ENCODE results near the gene KLHDC9.

KLHDC9 gene

GRCh38 chr1:161077426-161077825 lies 20.7 kb upstream of the KLHDC9 start:
- no peak for FAIRE-seq

GRCh38 chr1:161079436-161080110 lies 18.6 kb upstream of the KLHDC9 start:
- no peak for FAIRE-seq

- FAIRE-seq, result no peak
These were observed 17.4 kb upstream of the KLHDC9 start for GRCh38 chr1:161080441-161081405.

- no peak for FAIRE-seq
These were observed 16.6 kb upstream of the KLHDC9 start for GRCh38 chr1:161081519-161081918.

DNA sequence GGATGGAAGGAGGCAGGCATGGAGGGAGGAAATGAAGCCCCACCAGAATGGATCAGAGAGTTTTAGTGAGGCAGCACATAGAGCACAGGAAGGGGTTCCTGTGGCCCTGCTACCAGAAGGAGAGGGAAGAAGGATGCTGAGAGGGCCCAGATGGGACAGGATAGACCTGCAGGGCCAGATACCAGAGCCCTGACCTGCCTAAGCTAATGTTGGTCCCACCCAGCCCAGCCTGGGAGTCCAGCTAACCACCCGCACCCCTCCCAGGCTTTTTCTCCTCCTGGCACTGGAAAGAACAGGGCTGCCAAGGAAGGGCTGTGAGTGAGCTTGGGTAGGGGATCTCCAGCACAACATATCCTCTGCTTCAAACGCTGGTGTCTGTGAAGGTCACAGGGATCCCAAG lies 15.7 kb upstream of the KLHDC9 start:
- FAIRE-seq, result no peak

DNA sequence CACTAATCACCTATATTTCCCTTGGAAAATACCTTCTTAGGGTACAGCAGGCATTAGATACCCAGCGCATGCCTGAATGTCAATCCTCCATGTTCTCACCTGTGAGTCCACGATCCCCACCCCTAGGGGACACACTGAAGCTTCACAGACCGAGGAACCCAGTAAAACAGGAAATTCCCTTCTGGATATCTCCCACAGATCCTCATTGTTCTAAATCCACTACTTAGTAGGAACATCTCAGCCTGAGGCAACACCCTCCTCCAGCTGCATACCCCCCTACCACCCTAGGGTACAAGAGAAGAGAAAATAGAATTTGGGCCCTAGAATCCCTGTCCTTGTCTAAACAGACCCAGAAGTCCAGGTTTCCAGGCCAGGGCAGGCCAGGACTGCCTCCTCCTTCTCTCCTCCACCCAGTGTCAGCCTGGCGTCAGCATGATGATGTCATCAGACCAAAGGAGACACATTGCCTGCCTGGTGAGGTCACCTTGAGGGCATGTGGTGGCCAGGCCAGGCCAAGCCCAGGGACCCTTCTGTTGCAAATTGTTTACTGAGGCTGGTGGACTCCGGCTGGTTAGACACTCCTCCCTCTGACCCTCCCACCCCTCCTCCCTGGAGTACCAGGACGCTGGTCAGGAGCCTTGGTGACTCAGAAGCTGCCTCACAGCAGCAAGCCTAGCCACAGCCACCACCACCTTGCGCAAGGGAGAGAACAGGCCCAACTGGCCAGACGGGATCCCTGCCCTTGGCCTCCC lies 15.0 kb upstream of the KLHDC9 start:
- no peak for FAIRE-seq

DNA sequence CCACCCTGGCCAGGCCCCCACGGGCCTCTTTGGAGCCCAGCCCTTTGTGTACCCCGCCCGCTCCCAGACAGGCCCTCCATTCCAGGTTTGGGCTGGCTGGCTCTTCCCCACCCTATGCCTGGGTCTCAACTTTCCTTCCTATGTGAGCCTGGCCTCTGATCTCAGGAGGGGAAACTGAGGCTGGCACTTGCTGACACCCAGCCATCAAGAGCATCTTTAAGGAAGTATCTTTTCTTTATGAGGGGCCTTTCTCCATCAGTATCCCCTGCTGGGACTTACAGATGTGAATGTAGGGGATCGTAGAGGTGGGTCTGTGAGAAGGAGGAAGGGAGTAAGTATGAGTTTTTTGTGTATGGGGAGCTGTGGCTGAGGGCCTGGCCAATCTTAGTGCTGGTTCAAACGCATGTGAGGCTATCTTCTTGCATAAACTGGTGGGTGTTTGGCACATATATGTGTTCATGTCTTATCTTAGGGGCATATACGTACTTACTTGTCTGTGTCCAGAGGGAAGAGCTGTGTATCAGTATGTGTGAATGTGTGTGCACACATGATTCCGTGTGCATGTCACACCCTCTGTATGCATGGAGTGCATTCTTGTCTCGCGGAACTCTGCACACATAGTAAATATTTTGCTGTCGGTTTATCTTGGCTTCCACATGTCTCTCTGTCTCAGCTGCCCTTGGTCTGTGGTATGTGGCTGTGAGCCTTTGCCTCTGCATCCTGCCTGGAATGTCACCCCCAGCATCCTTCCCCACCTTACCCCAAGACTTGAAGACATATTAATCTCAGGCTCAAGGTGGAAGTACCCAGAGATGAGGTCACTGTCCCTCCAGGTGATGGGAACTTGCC lies 14.2 kb upstream of the KLHDC9 start:
- FAIRE-seq, result no peak

DNA sequence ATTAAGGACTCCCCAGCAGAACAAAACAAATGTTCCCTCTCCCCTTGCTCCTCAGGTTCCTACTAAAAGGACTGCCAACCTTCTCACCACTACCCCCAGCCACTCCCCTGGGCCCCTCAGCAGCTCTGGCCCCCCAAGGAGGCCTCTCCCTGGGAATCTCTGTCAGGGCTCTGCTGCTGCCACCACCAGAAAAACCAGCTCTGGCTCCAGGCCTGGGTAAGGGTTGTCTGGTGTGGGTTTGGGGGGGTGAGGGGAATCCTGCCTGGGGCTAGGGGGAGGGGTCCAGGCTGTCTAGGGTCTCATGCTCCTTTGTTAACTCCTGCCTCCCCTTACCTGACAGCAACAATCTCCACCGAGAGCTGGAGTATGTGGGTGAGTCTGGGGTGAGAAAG lies 13.6 kb upstream of the KLHDC9 start:
- no peak for FAIRE-seq

DNA sequence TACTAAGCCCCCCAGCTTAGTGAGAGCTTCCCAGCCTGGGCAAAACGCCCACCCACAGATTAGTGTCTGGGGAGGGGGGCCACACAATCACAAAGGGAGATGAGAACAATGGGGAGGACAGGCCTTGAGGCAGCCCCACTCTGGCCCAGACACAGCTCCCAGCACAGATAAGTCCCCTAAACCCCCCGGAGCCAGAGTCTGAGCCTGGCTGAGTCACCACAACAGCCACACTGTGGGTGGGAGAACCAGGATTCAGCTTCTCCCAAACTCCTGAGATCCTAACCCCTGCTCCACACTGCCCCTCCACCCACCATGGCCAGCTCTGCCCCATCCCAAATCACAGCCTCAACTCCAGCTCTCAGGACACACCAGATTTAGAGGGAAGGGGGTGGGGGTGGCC lies 13.0 kb upstream of the KLHDC9 start:
- FAIRE-seq, result no peak

- no peak for FAIRE-seq
These were observed 11.7 kb upstream of the KLHDC9 start for GRCh38 chr1:161086457-161086856.

DNA sequence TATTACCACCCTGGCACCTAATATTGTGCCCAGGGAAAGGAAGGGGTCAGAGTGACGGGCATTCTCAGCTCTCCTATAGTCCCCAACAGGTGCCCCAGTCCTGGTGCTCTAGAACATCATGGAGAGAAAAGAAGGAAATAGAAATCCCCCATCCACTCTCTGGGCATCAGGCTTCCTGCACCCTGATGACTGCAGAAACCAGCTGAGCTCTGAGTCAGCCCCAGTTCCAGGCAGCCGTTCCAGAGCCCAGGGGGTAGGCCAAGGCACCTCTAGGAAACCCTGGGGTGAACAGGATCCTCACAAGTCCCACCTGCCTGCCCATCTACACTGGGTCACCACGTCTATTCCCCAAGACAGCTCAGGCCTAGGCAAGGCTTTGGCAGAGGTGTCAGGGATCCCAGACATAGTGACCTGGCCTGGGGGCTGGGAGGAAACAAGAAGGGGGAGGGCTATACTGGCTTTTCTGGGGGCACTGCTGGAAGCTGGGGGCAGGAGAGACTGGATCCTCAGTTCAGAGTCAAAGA lies 9.5 kb upstream of the KLHDC9 start:
- no peak for FAIRE-seq

- FAIRE-seq, result no peak
These were observed 8.8 kb upstream of the KLHDC9 start, which contains the start of gene NECTIN4 for GRCh38 chr1:161089251-161089924. NECTIN4 (minus strand) TSS chr1:161089558; CDS start chr1:161089296, 262 bp downstream.

DNA sequence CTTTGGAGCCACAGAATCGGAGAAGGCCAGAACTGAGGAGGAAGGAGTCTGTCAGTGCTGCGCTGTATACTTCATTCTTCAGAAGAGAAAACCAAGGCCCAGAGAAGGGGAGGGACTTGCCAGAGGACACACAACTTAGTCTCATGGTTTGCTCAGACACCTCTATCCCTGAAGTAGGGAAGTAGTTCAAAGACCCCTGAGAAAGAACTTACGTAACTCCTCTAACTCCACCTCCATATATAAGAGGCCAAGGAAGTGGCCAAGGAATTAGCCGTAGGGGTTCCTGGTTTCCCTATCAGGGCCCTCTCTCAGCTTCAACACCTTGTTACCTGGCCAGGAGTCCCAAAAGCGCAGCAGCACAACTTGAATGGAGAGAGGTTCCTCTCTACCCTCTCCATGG lies 8.2 kb upstream of the KLHDC9 start:
- FAIRE-seq, result no peak

DNA sequence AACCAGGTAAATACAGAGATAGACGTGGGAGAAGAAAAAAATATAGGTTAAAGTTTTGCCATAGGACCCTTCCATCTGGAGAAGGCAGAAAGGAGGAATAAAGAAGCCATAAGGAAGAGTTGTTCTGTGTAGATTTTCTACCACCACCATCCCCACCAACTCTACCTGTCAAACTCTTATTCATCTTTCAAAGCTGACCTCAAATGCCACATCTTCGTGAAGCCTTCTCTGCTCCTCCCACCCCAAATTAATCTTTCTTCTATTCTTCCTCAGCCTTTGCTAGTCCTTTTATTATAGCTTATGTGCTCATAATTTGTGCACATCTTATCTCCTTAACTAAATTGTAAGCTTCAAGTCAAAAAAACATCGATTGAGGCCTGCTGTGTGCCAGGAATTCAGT lies 7.5 kb upstream of the KLHDC9 start:
- no peak for FAIRE-seq

- FAIRE-seq, result no peak
These were observed 7.1 kb upstream of the KLHDC9 start for GRCh38 chr1:161091093-161091492.

DNA sequence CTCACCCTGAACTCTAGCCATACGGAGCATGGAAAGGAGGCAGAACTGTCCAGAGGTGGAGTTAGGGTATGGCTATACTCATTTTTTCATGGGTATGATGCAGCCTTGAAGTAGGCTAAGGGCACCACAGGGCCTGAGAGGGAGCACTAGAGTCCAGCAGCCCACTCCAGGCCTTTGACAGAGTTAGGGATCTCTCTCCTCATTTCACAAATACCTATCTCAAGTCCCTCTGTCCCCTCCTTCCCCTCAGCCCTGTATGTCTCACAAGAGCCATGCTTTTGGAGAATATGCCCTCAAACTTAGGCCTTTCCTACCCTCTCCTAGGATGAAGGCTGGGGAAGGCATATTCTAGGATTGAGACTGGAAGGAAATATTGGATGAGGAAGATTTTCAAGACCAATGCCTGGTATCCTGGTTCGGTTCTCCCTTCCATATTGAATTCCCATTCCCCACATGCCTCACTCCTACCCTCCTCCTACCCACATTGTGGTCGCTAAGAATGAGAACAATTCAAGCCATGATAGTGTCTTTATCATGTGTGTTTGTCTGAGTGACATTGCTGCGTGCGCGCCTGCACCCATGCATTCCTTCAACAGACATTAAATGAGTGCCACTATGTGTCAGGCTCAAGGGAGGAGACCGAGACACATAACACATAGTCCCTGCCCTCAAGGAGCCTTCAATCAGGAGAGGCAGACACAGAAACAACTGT lies 6.2 kb upstream of the KLHDC9 start:
- no peak for FAIRE-seq

DNA sequence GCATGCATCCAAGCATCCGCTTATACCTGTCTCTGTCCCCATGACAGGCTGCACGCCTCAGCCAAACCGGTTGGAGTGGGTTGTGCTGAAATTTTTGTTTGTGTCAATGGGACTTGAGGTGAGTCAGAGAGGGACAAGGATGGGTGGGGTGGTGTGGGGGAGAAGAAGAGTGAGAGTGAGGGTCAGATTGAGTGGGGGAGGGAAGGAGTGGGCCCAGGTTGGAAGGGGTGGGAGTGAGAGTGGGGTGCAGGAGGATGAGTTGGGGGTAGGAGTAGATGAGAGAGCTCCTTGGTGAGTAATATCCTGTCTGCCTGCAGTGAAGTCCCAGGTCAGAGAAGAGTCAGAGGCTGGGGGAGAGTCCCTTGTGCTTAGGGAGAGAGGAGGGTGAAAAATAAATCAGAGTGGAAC lies 5.5 kb upstream of the KLHDC9 start:
- FAIRE-seq, result no peak

- no peak for FAIRE-seq
These were observed 3.7 kb upstream of the KLHDC9 start for GRCh38 chr1:161094481-161094880.

DNA sequence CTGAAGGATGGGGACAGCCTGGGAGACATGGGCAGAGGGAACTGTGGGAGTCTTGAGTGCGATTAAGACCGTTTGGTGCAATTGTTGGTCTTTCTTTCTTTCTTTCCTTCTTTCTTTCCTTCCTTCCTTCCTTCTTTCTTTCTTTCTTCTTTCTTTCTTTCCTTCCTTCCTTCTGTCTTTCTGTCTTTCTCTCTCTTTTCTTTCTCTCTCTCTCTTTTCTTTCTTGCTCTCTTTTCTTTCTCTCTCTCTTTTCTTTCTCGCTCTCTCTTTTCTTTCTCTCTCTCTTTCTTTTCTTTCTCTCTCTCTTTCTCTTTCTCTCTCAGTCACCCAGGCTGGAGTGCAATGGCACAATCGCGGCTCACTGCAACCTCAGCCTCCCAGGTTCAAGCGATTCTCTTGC lies 2.9 kb upstream of the KLHDC9 start:
- no peak for FAIRE-seq

DNA sequence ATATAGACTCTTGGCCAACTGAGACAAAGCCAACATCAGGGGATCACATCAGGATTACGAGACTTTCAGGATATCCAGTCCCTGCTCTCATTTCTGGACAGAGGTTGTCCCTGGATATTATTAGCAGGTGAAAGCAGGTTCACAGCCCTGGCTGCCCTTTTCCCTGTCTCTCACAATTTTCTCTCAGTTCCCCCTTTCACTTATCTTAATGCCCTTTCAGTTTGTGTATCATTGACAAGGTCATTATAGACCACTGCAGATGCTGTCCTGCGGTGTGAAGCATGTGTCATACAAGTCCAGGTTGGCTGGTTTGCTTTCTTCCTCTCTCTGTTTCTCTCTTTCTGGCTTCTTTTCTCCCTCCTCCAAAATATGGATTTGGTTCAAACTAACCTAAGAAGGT lies 2.1 kb upstream of the KLHDC9 start:
- FAIRE-seq, result no peak

GRCh38 chr1:161096530-161096929 lies 1.6 kb upstream of the KLHDC9 start:
- FAIRE-seq, result no peak
